ENCODE data around the gene ZNF385C. TPM values are rescaled to one million over a fixed set of nuclear protein-coding genes. Genes with fewer than 3 reads are reported as not detected.

ZNF385C gene
- total RNA-seq, 1 experiment from 2014 or later = 2.8 TPM

DNA sequence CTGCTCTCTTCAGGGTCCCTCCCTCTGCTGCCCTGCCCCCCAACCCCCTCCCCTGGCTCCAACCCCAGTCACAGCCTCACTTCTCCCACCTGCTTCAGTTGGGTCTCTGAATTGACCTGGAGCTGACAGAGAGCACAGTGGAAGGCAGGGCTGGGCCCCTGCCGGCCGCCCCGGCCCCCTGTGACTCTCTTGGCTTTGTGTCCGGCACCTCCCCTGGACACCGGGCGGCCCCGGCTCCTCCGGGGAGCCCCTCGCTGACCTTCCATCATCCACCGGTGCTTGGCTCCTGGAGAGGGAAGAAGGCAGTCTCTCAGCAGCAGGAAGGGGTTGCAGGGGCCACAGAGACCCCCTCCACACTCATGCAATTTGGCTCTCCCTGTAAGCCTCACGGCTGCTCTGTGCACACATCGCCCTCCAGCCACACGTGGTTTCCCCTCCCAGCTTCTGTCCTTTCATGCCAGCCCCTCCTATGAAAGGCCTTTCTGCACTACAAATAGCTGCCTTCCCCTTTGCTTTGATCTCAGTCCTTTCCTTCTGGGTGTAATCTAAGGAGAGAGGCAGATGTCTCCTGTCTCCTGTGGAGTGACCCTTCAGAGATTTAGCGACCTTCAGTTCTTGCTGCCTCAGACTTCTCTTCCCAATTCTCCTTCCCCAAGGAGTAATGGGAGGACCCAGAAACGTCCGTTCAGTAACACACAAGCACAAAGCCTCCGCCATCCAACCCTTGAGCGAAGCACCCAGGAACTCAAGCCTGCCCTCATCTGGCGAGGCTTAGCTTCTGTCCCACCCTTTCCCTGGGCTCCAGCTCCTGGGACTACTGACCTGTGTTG is 70.1 kb downstream of the ZNF385C start:
- no peak overlapping the region for H4K91ac ChIP-seq (ENCODE audit: insufficient read length, low read depth, low read length)
- H3T11ph ChIP-seq (ENCODE audit: low read length) = no peak overlapping the region
- no peak overlapping the region for H3K14ac ChIP-seq (ENCODE audit: insufficient read depth, low read length)
- no peak overlapping the region for H3K56ac ChIP-seq (ENCODE audit: insufficient read length, low read depth, low read length)
- H4K20me1 ChIP-seq (ENCODE audit: control insufficient read depth, insufficient read depth, insufficient read length) = no peaks in the 10 kb centered on the region
- no peak overlapping the region for H3K9ac ChIP-seq (ENCODE audit: extremely low read depth, insufficient read length, low read length)
- no peaks in the 10 kb centered on the region for H3K79me1 ChIP-seq (ENCODE audit: insufficient read depth, low read depth, low read length, poor library complexity, severe bottlenecking)
- no peaks in the 10 kb centered on the region for H3K79me2 ChIP-seq (ENCODE audit: insufficient read depth, low read length)
- H3K27ac ChIP-seq (ENCODE audit: insufficient read length, low read depth, low read length) = no peak overlapping the region
- H2BK120ac ChIP-seq (ENCODE audit: low read depth, low read length, poor library complexity, severe bottlenecking) = no peak overlapping the region
- H3K23ac ChIP-seq (ENCODE audit: insufficient read length, low read depth, low read length) = no peak overlapping the region
- no peak overlapping the region for H2AK5ac ChIP-seq (ENCODE audit: insufficient read length, low read length)
- WGBS (ENCODE audit: extremely low coverage, insufficient read length, low lambda C conversion rate) = no CpG with 5 or more reads among the region's 19 CpGs
- H3K4me2 ChIP-seq (ENCODE audit: insufficient read depth, insufficient read length, low read length) = no peak overlapping the region
- DNase-seq = peak; percentile 89
- H2BK5ac ChIP-seq (ENCODE audit: insufficient read length, low read length) = no peak overlapping the region
- no peak overlapping the region for H4K8ac ChIP-seq (replicated peaks; ENCODE audit: insufficient read length, low read depth, low read length)
- peaks cover 18 to 32% of the 10 kb centered on the region in 2 experiments for H3K4me1 Mint-ChIP-seq
- H3K36me3 Mint-ChIP-seq (ENCODE audit: insufficient read depth in 1 of 3, low read depth in 3 of 3) = peaks cover 12 to 25% (median 20%) of the 10 kb centered on the region in 3 experiments
- H3K4me1 ChIP-seq (ENCODE audit: insufficient read depth, low read length) = no peaks in the 10 kb centered on the region
- no peak overlapping the region for H2BK15ac ChIP-seq (ENCODE audit: low read depth, low read length)
- H2BK20ac ChIP-seq (ENCODE audit: low read depth, low read length, poor library complexity, severe bottlenecking) = no peak overlapping the region
- H3K9me3 ChIP-seq (ENCODE audit: control insufficient read depth, low read depth, low read length) = no peaks in the 10 kb centered on the region
- no peak overlapping the region for H4K5ac ChIP-seq (ENCODE audit: insufficient read length, low read depth, low read length)
- TF ChIP-seq, protein P1, sequence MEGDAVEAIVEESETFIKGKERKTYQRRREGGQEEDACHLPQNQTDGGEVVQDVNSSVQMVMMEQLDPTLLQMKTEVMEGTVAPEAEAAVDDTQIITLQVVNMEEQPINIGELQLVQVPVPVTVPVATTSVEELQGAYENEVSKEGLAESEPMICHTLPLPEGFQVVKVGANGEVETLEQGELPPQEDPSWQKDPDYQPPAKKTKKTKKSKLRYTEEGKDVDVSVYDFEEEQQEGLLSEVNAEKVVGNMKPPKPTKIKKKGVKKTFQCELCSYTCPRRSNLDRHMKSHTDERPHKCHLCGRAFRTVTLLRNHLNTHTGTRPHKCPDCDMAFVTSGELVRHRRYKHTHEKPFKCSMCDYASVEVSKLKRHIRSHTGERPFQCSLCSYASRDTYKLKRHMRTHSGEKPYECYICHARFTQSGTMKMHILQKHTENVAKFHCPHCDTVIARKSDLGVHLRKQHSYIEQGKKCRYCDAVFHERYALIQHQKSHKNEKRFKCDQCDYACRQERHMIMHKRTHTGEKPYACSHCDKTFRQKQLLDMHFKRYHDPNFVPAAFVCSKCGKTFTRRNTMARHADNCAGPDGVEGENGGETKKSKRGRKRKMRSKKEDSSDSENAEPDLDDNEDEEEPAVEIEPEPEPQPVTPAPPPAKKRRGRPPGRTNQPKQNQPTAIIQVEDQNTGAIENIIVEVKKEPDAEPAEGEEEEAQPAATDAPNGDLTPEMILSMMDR (conservative IDR thresholded peaks at IDR 0.05) = peak; percentile 76
- H2AFZ ChIP-seq (ENCODE audit: low read length) = no peak overlapping the region
- H3K9me3 Mint-ChIP-seq = no peaks in the 10 kb centered on the region
- H3K23me2 ChIP-seq (ENCODE audit: insufficient read length, low read depth, low read length, poor library complexity, severe bottlenecking) = no peaks in the 10 kb centered on the region
- no peak overlapping the region for H3K4ac ChIP-seq (ENCODE audit: low read depth, low read length)
- H3K27me3 ChIP-seq (ENCODE audit: insufficient read depth, low read length) = no peaks in the 10 kb centered on the region
- H2BK12ac ChIP-seq (ENCODE audit: insufficient read length, low read depth, low read length) = no peak overlapping the region
- peaks cover 1% of the 10 kb centered on the region for H3K27me3 Mint-ChIP-seq (ENCODE audit: low read depth)
- no peak overlapping the region for H3K18ac ChIP-seq (ENCODE audit: insufficient read length, low read depth, low read length)
- peak overlapping the region in 2 of 3 experiments; percentile 80 to 84; a peak in 3 of 7 replicates for H3K27ac Mint-ChIP-seq
- H3K4me3 Mint-ChIP-seq = peak overlapping the region in 1 of 2 experiments; percentile 37; a peak in 2 of 5 replicates

Data from H9 (cell line).